A549 (cell line): Measurements from ENCODE around the gene B3GAT1.

Source experiments
- CHD2 ChIP-seq: fragments of 150-350 bp; IDR thresholded peaks from 2 replicates; pipeline ENCODE4 v1.6.1; 2014; ENCODE audit warnings: low read length; ENCODE audit not compliant: partially characterized antibody
- EP300 ChIP-seq, 2 experiments: fragments of >200 bp; sonication (Bioruptor Twin); formaldehyde crosslinking; IDR thresholded peaks; 2 replicates in 1 of 2; 3 replicates in 1 of 2; pipeline ENCODE4 v1.6.1; 2016 to 2017
- JUN ChIP-seq, 2 experiments: fragments of >200 bp; sonication (Bioruptor Twin); formaldehyde crosslinking; IDR thresholded peaks; 2 replicates in 1 of 2; 3 replicates in 1 of 2; pipeline ENCODE4 v1.6.1; 2016 to 2017
- JUNB ChIP-seq: fragments of >200 bp; sonication (Bioruptor Twin); formaldehyde crosslinking; IDR thresholded peaks from 2 replicates; pipeline ENCODE4 v1.6.1; 2016
- NFE2L2 ChIP-seq: fragments of 150-350 bp; conservative IDR thresholded peaks from 2 replicates; pipeline ENCODE4 v1.6.1; 2014; ENCODE audit warnings: low read length
- RAD21 ChIP-seq, 2 experiments: fragments of >200 bp in 1 of 2; sonication (Bioruptor Twin) in 1 of 2; formaldehyde crosslinking in 1 of 2; IDR thresholded peaks in 1 of 2; conservative IDR thresholded peaks in 1 of 2; 2 replicates in 1 of 2; 3 replicates in 1 of 2; pipeline ENCODE4 v1.6.1; 2012 to 2018; ENCODE audit warnings: inconsistent platforms in 1 of 2
- RNF2 ChIP-seq: fragments of 200-600 bp; sonication (generic); IDR thresholded peaks from 2 replicates; pipeline ENCODE4 v1.6.1; 2016; ENCODE audit warnings: low read depth, mild to moderate bottlenecking, antibody characterized with exemption, moderate library complexity, borderline replicate concordance
- TF ChIP-seq, protein P1 (sequence below): fragments of 150-350 bp; IDR thresholded peaks from 2 replicates; pipeline ENCODE4 v1.6.1; 2014; ENCODE audit warnings: low read depth, mild to moderate bottlenecking, low read length
- TF ChIP-seq, protein P2 (sequence below): fragments of >200 bp; sonication (Bioruptor Twin); formaldehyde crosslinking; IDR thresholded peaks from 3 replicates; pipeline ENCODE4 v1.6.1; 2016
- TF ChIP-seq, protein P3 (sequence below): fragments of >200 bp; sonication (Bioruptor Twin); formaldehyde crosslinking; IDR thresholded peaks from 3 replicates; pipeline ENCODE4 v1.5.1; 2016

DNA sequence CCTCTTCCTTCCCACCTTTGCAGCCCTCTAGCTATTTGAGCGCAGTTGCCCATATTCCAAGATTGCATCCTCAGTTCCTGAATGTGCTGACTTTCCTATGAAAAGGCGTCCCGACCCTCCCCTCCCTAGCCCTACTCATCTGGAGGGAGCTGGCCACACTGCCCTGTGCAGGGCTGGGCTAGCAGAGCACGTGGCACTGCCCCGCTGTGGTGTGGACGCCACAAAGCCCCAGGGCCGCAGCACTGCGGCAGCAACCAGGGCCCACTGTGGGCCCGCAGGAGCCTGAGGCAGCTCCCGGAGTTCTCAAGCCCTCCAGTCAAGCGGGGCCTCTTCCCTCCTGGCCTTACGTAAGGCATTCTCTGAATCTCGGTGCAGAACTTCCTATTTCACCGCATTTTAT is 27.6 kb downstream of the B3GAT1 start:
- no peak for TF ChIP-seq NFE2L2
- no peak for TF ChIP-seq RAD21 (conservative IDR thresholded peaks at IDR 0.05 in 1 of 2, IDR thresholded peaks at IDR 0.05 in 1 of 2)
- TF ChIP-seq EP300 (IDR thresholded peaks at IDR 0.05): no peak
- TF ChIP-seq JUN (IDR thresholded peaks at IDR 0.05): no peak
- TF ChIP-seq, protein P1, sequence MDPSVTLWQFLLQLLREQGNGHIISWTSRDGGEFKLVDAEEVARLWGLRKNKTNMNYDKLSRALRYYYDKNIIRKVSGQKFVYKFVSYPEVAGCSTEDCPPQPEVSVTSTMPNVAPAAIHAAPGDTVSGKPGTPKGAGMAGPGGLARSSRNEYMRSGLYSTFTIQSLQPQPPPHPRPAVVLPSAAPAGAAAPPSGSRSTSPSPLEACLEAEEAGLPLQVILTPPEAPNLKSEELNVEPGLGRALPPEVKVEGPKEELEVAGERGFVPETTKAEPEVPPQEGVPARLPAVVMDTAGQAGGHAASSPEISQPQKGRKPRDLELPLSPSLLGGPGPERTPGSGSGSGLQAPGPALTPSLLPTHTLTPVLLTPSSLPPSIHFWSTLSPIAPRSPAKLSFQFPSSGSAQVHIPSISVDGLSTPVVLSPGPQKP: no peak
- TF ChIP-seq, protein P2, sequence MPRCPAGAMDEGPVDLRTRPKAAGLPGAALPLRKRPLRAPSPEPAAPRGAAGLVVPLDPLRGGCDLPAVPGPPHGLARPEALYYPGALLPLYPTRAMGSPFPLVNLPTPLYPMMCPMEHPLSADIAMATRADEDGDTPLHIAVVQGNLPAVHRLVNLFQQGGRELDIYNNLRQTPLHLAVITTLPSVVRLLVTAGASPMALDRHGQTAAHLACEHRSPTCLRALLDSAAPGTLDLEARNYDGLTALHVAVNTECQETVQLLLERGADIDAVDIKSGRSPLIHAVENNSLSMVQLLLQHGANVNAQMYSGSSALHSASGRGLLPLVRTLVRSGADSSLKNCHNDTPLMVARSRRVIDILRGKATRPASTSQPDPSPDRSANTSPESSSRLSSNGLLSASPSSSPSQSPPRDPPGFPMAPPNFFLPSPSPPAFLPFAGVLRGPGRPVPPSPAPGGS: no peak
- TF ChIP-seq, protein P3, sequence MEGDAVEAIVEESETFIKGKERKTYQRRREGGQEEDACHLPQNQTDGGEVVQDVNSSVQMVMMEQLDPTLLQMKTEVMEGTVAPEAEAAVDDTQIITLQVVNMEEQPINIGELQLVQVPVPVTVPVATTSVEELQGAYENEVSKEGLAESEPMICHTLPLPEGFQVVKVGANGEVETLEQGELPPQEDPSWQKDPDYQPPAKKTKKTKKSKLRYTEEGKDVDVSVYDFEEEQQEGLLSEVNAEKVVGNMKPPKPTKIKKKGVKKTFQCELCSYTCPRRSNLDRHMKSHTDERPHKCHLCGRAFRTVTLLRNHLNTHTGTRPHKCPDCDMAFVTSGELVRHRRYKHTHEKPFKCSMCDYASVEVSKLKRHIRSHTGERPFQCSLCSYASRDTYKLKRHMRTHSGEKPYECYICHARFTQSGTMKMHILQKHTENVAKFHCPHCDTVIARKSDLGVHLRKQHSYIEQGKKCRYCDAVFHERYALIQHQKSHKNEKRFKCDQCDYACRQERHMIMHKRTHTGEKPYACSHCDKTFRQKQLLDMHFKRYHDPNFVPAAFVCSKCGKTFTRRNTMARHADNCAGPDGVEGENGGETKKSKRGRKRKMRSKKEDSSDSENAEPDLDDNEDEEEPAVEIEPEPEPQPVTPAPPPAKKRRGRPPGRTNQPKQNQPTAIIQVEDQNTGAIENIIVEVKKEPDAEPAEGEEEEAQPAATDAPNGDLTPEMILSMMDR: no peak
- TF ChIP-seq CHD2: no peak
- no peak for TF ChIP-seq RNF2
- TF ChIP-seq JUNB: no peak
